Caco-2 (cell line): ENCODE data around the gene PRRX1. TPM values are rescaled to one million over a fixed set of nuclear protein-coding genes. Genes with fewer than 3 reads are reported as not detected.

ENCODE experiments used
- BruUV-seq: library from RNA; stranded (reverse); fragments of 400-500 nt; replicated peaks from 2 replicates; lab custom pipeline; 2021; lab: Mats Ljungman, UMichigan
- CTCF ChIA-PET: fragments of 300-600 bp; sonication (Branson Sonifier 250); formaldehyde crosslinking; loops from one replicate; lab custom pipeline; 2022; ENCODE audit warnings: antibody characterized with exemption; lab: Charles Lee
- POLR2A ChIA-PET: fragments of 300-600 bp; sonication (Branson Sonifier 250); formaldehyde crosslinking; loops from one replicate; lab custom pipeline; 2022; ENCODE audit warnings: antibody characterized with exemption; lab: Charles Lee
- DNase-seq, 2 experiments: peaks; one replicate each; pipeline versions ENCODE4 v3.0.0 to v3.0.0-alpha.2; 2020 to 2022
- H3K27me3 ChIP-seq: replicated peaks from 2 replicates; pipeline ENCODE4 v1.6.0; 2011; ENCODE audit warnings: low read length; ENCODE audit not compliant: control insufficient read depth, insufficient read depth
- H3K36me3 ChIP-seq: 2 replicates; pipeline ENCODE4 v1.5.1; 2011; ENCODE audit warnings: low read length; ENCODE audit not compliant: control insufficient read depth, insufficient read depth
- H3K4me1 ChIP-seq: fragments of 250-450 bp; sonication (Bioruptor Pico); 2 replicates; pipeline ENCODE4 v1.5.1; 2020; ENCODE audit warnings: mild to moderate bottlenecking
- H3K4me3 ChIP-seq: 2 replicates; pipeline ENCODE4 v1.5.1; 2011; ENCODE audit warnings: low read depth, mild to moderate bottlenecking, control low read depth, low read length
- H3K9me3 ChIP-seq: fragments of 250-450 bp; sonication (Bioruptor Pico); 2 replicates; pipeline ENCODE4 v1.5.1; 2020; ENCODE audit warnings: mild to moderate bottlenecking, moderate library complexity
- H3K27ac Mint-ChIP-seq: one replicate; pipeline ENCODE4 v1.8.0; 2022; ENCODE audit warnings: mixed read lengths; ENCODE audit not compliant: unreplicated experiment
- H3K27me3 Mint-ChIP-seq: one replicate; pipeline ENCODE4 v1.8.0; 2022; ENCODE audit warnings: mixed read lengths; ENCODE audit not compliant: insufficient read depth, unreplicated experiment
- H3K36me3 Mint-ChIP-seq: one replicate; pipeline ENCODE4 v1.8.0; 2022; ENCODE audit warnings: mild to moderate bottlenecking, mixed read lengths; ENCODE audit not compliant: insufficient read depth, unreplicated experiment
- H3K4me1 Mint-ChIP-seq: one replicate; pipeline ENCODE4 v1.8.0; 2022; ENCODE audit warnings: low read depth, mixed read lengths; ENCODE audit not compliant: unreplicated experiment
- H3K4me3 Mint-ChIP-seq: one replicate; pipeline ENCODE4 v1.8.0; 2022; ENCODE audit warnings: mild to moderate bottlenecking, moderate library complexity, mixed read lengths; ENCODE audit not compliant: unreplicated experiment
- H3K9me3 Mint-ChIP-seq: one replicate; pipeline ENCODE4 v1.8.0; 2022; ENCODE audit warnings: mixed read lengths; ENCODE audit not compliant: unreplicated experiment
- intact Hi-C: fragments of 100-400 bp; cut with micrococcal nuclease; formaldehyde crosslinking; loops from one replicate; pipeline ENCODE4 v1.10.0; 2022; ENCODE audit not compliant: unreplicated experiment
- total RNA-seq: library from RNA; stranded (reverse); gene quantifications from 2 replicates; pipeline ENCODE4 v1.2.3, GENCODE V29; 2022
- TF ChIP-seq, protein P1 (sequence below), 2 experiments: fragments of 200-600 bp in 1 of 2; IDR thresholded peaks; 1 replicate in 1 of 2; 2 replicates in 1 of 2; pipeline versions ENCODE4 v1.5.1 to v1.8.0; 2011 to 2022; ENCODE audit warnings: antibody characterized with exemption in 1 of 2, control low read depth in 1 of 2, inconsistent platforms in 1 of 2, low read depth in 1 of 2, low read length in 1 of 2, mild to moderate bottlenecking in 1 of 2, moderate library complexity in 1 of 2; ENCODE audit not compliant: insufficient read depth in 1 of 2, severe bottlenecking in 1 of 2, unreplicated experiment in 1 of 2

Gene PRRX1
- total RNA-seq, 1 experiment from 2014 or later = not detected

DNA sequence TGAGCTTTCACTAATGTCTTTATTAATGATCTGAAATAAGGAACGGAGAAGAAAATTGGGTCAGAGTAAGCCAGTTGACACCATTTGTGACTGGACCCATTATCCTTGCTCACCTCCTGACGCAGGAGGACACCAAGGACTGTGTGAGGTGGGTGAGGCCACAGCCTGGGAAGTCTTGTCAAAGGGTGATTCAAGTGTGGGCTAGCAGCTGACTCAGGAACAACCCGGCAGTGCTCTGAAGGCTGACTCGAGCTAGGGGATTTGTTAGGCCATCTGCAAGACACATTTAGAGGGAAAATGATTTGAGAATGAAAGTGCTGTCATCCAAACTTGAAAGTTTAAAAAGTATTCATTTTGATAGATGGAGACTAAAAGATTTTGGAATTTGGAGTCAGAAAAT lies 21.2 kb downstream of the PRRX1 start:
- TF ChIP-seq, protein P1, sequence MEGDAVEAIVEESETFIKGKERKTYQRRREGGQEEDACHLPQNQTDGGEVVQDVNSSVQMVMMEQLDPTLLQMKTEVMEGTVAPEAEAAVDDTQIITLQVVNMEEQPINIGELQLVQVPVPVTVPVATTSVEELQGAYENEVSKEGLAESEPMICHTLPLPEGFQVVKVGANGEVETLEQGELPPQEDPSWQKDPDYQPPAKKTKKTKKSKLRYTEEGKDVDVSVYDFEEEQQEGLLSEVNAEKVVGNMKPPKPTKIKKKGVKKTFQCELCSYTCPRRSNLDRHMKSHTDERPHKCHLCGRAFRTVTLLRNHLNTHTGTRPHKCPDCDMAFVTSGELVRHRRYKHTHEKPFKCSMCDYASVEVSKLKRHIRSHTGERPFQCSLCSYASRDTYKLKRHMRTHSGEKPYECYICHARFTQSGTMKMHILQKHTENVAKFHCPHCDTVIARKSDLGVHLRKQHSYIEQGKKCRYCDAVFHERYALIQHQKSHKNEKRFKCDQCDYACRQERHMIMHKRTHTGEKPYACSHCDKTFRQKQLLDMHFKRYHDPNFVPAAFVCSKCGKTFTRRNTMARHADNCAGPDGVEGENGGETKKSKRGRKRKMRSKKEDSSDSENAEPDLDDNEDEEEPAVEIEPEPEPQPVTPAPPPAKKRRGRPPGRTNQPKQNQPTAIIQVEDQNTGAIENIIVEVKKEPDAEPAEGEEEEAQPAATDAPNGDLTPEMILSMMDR (IDR thresholded peaks at IDR 0.05; ENCODE audit: insufficient read depth in 1 of 2, low read depth in 1 of 2, low read length in 1 of 2, severe bottlenecking in 1 of 2, unreplicated experiment in 1 of 2) = no peak
- H3K36me3 ChIP-seq = no peaks in the 10 kb centered on the region
- Mint-ChIP-seq H3K4me1 (peaks cover 5% of the 10 kb centered on the region), H3K36me3 (no peaks in the 10 kb centered on the region), H3K27me3 (peaks cover 8% of the 10 kb centered on the region), H3K27ac (no peak overlapping the region), H3K4me3 (no peak overlapping the region), H3K9me3 (no peaks in the 10 kb centered on the region)
- no peak overlapping the region for H3K4me3 ChIP-seq
- CTCF ChIA-PET = no interaction called here
- BruUV-seq = no TSS peak
- no peaks in the 10 kb centered on the region; the same call in 1 of the 2 replicates for H3K27me3 ChIP-seq
- 0 out of 2 replicates have a peak, but pooled peaks cover 4% of the 10 kb centered on the region for H3K4me1 ChIP-seq
- no peak for DNase-seq
- intact Hi-C loops = no loop called here
- no peaks in the 10 kb centered on the region for H3K9me3 ChIP-seq
- POLR2A ChIA-PET = no interaction called here

DNA sequence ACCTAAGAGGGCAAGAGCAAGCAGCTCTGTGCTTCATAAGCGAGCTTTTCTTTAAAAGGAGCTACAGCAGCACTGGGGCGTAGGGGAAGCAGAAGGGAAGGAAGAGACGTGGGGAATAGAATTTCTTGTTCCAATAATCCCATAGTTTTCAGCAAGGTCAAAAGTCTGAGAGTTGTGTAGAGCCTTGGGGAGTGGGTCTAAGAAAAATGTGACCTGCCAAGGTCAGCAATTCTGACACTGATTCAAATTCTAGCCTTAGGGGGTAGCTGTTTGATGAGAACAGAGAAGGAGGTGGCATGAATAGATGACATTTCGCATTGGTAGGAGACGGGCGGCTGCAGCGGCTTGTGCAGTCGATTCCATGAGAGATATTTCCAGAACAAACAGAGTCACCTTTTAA lies 22.4 kb downstream of the PRRX1 start:
- DNase-seq = no peak
- Mint-ChIP-seq H3K27ac (no peak overlapping the region), H3K27me3 (peaks cover 8% of the 10 kb centered on the region), H3K4me3 (no peak overlapping the region), H3K9me3 (no peaks in the 10 kb centered on the region), H3K4me1 (peaks cover 5% of the 10 kb centered on the region), H3K36me3 (no peaks in the 10 kb centered on the region)
- no peaks in the 10 kb centered on the region for H3K9me3 ChIP-seq
- H3K4me1 ChIP-seq = 0 out of 2 replicates have a peak, but pooled peaks cover 4% of the 10 kb centered on the region
- H3K27me3 ChIP-seq = no peaks in the 10 kb centered on the region; the same call in 1 of the 2 replicates
- no TSS peak for BruUV-seq
- POLR2A ChIA-PET = no interaction called here
- H3K4me3 ChIP-seq = no peak overlapping the region
- CTCF ChIA-PET = no interaction called here
- intact Hi-C loops = no loop called here
- TF ChIP-seq, protein P1 (IDR thresholded peaks at IDR 0.05; ENCODE audit: insufficient read depth in 1 of 2, low read depth in 1 of 2, low read length in 1 of 2, severe bottlenecking in 1 of 2, unreplicated experiment in 1 of 2) = no peak
- H3K36me3 ChIP-seq = no peaks in the 10 kb centered on the region

DNA sequence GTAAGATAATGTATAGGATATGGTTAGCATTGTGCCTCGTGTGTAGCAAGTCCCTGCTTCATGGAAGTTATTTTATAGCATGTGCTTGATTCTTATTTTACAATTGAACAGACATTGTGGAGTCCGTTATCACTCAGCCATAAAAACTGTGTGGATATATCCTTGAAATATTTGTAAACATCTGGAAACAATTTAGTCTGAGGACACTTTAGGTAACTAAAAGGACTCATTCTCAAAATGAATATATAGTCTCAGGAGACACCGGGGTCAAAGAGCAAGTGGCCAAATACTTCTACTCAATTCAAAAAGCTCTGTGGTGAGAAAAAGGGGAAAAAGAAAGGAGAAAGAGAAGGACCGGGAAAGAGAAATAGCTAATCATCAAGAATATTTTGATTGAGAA lies 23.7 kb downstream of the PRRX1 start:
- Histone ChIP-seq H3K27me3 (no peaks in the 10 kb centered on the region; the same call in 1 of the 2 replicates), H3K36me3 (no peaks in the 10 kb centered on the region), H3K4me1 (0 out of 2 replicates have a peak, but pooled peaks cover 4% of the 10 kb centered on the region), H3K9me3 (no peaks in the 10 kb centered on the region), H3K4me3 (no peak overlapping the region)
- POLR2A ChIA-PET = no interaction called here
- CTCF ChIA-PET = no interaction called here
- no TSS peak for BruUV-seq
- Mint-ChIP-seq H3K4me3 (no peak overlapping the region), H3K36me3 (no peaks in the 10 kb centered on the region), H3K27me3 (peaks cover 11% of the 10 kb centered on the region), H3K9me3 (no peaks in the 10 kb centered on the region), H3K4me1 (peaks cover 5% of the 10 kb centered on the region), H3K27ac (no peak overlapping the region)
- intact Hi-C loops = loop anchor here (2.0 kb wide), 1 partner anchor 77 kb away; no protein-coding TSS in a partner anchor
- TF ChIP-seq, protein P1 (IDR thresholded peaks at IDR 0.05; ENCODE audit: insufficient read depth in 1 of 2, low read depth in 1 of 2, low read length in 1 of 2, severe bottlenecking in 1 of 2, unreplicated experiment in 1 of 2) = no peak
- no peak for DNase-seq
